T-cell (primary cell): ENCODE results near the gene MED17. TPM values are rescaled to one million over a fixed set of nuclear protein-coding genes. Genes with fewer than 3 reads are reported as not detected.

Experiments used
- ATAC-seq, 4 experiments: fragments of 200-7000 bp in 3 of 4; fragments of 150-1000 bp in 1 of 4; cut with Tn5 transposase; replicated peaks in 1 of 4; 1 replicate in 3 of 4; 2 replicates in 1 of 4; pipeline ENCODE4 v1.10.0; 2021; ENCODE audit warnings: moderate library complexity in 3 of 4, mild to moderate bottlenecking in 2 of 4, moderate number of reproducible peaks in 1 of 4
- CTCF ChIA-PET, 2 donors: fragments of 300-600 bp; sonication (Branson Sonifier 250); formaldehyde crosslinking; loops; one replicate each; lab custom pipeline; 2022; ENCODE audit warnings: antibody characterized with exemption in 2 of 2; lab: Charles Lee
- POLR2A ChIA-PET, 2 donors: fragments of 300-600 bp; sonication (Branson Sonifier 250); formaldehyde crosslinking; loops; one replicate each; lab custom pipeline; 2022; ENCODE audit warnings: antibody characterized with exemption in 2 of 2; lab: Charles Lee
- DNase-seq, 35 experiments: peaks; one replicate each; pipeline versions ENCODE4 v3.0.0 to v3.0.0-alpha.2; 2013 to 2023
- H3K27ac ChIP-seq: one replicate; pipeline ENCODE4 v1.5.1; 2013; ENCODE audit warnings: low read length
- H3K27me3 ChIP-seq, 2 experiments: replicated peaks in 1 of 2; 1 replicate in 1 of 2; 2 replicates in 1 of 2; pipeline versions ENCODE4 v1.6.1 to v1.7.0; 2013; ENCODE audit warnings: low read length in 1 of 2, mixed read lengths in 1 of 2; ENCODE audit not compliant: control insufficient read depth in 2 of 2, insufficient read depth in 2 of 2; ENCODE audit errors: extremely low read depth in 1 of 2
- H3K36me3 ChIP-seq, 2 donors: 1 replicate in 1 of 2; 2 replicates in 1 of 2; pipeline versions ENCODE4 v1.6.1 to v1.7.0; 2013; ENCODE audit warnings: low read length in 1 of 2; ENCODE audit not compliant: control insufficient read depth in 2 of 2, insufficient read depth in 1 of 2; ENCODE audit errors: extremely low read depth in 1 of 2
- H3K4me1 ChIP-seq, 2 experiments: 1 replicate in 1 of 2; 2 replicates in 1 of 2; pipeline versions ENCODE4 v1.6.1 to v1.7.0; 2013; ENCODE audit warnings: low read length in 2 of 2, mixed read lengths in 1 of 2; ENCODE audit not compliant: insufficient read depth in 2 of 2, control insufficient read depth in 1 of 2; ENCODE audit errors: extremely low read depth in 1 of 2
- H3K4me3 ChIP-seq, 2 donors: 1 replicate in 1 of 2; 2 replicates in 1 of 2; pipeline versions ENCODE4 v1.5.1 to v1.7.0; 2013; ENCODE audit warnings: mild to moderate bottlenecking in 2 of 2, low read length in 1 of 2, moderate library complexity in 1 of 2; ENCODE audit not compliant: control insufficient read depth in 1 of 2; ENCODE audit errors: extremely low read depth in 1 of 2
- H3K9me3 ChIP-seq: 2 replicates; pipeline ENCODE4 v1.7.0; 2013
- H3K27ac Mint-ChIP-seq, 2 donors: one replicate each; pipeline ENCODE4 v1.8.0; 2020 to 2021; ENCODE audit warnings: mild to moderate bottlenecking in 2 of 2, mixed read lengths in 2 of 2
- H3K27me3 Mint-ChIP-seq, 2 donors: one replicate each; pipeline ENCODE4 v1.8.0; 2021 to 2022; ENCODE audit warnings: mixed read lengths in 2 of 2
- H3K36me3 Mint-ChIP-seq: one replicate; pipeline ENCODE4 v1.8.0; 2021; ENCODE audit warnings: mixed read lengths
- H3K4me1 Mint-ChIP-seq, 3 donors: one replicate each; pipeline ENCODE4 v1.8.0; 2020 to 2022; ENCODE audit warnings: mixed read lengths in 3 of 3, mild to moderate bottlenecking in 1 of 3
- H3K4me3 Mint-ChIP-seq, 3 donors: one replicate each; pipeline ENCODE4 v1.8.0; 2020 to 2022; ENCODE audit warnings: mild to moderate bottlenecking in 3 of 3, mixed read lengths in 3 of 3, moderate library complexity in 3 of 3
- H3K9me3 Mint-ChIP-seq, 3 donors: one replicate each; pipeline ENCODE4 v1.8.0; 2020 to 2022; ENCODE audit warnings: mixed read lengths in 3 of 3
- WGBS: methylation state at CpG from one replicate; pipeline ENCODE4 v1.1.5; 2013; ENCODE audit warnings: missing lambda C conversion rate; ENCODE audit not compliant: insufficient coverage; 5-methylcytosine and 5-hydroxymethylcytosine counted together
- total RNA-seq, 35 experiments: library from RNA in 6 of 35; stranded (reverse) in 6 of 35; fragments of 120-200 nt in 1 of 35; gene quantifications; one replicate each; pipeline versions ENCODE4 v1.2.1 to v1.2.4 and lab custom pipeline; 2013 to 2026

Gene MED17
- total RNA-seq, 5 donors from 2014 or later (not counting 1 experiment from before 2014, with no cell fraction given): 64.1 to 71.7 (median 67.1) TPM

DNA sequence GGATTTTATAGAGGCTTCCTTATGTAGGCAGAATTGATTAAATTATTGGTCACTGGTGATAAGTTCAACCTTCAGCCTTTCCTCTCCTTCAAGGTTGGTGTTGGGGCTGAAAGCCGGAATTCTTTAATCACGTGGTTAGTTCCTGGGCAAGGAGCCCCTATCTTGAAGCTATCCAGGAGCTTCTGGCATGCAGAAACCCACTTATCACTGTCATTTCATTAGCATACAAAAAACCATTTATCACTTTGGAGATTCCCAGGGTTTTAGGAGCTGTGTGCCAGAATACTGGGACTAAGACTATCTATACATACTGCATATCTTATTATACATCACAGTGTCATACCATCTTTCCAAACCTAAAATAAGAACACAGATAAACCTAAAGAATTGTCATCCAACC lies 18.5 kb upstream of the MED17 start:
- no CpG with 5 or more reads among the region's 2 CpGs for WGBS
- H3K27ac Mint-ChIP-seq: no peak overlapping the region
- no peaks in the 10 kb centered on the region for H3K27me3 Mint-ChIP-seq
- Histone ChIP-seq H3K27me3 (no peaks in the 10 kb centered on the region), H3K27ac (no peak overlapping the region), H3K9me3 (no peaks in the 10 kb centered on the region), H3K36me3 (peaks cover 0 to 14% of the 10 kb centered on the region in 2 donors), H3K4me1 (no peaks in the 10 kb centered on the region), H3K4me3 (no peak overlapping the region)
- ChIA-PET CTCF (interaction anchor here in 1 of 2 donors (0.6 kb wide), 1 partner anchor 10 kb away, joined by 4 read pairs; no protein-coding TSS in a partner anchor), POLR2A (interaction anchor here in 1 of 2 donors (0.5 kb wide), 1 partner anchor 15 kb away, joined by 3 read pairs; no protein-coding TSS in a partner anchor)
- peaks cover 18% of the 10 kb centered on the region for H3K36me3 Mint-ChIP-seq
- no peak for ATAC-seq
- H3K9me3 Mint-ChIP-seq: peaks cover 0 to 2% (median 0%) of the 10 kb centered on the region in 3 donors
- DNase-seq: no peak
- H3K4me3 Mint-ChIP-seq: no peak overlapping the region
- no peaks in the 10 kb centered on the region for H3K4me1 Mint-ChIP-seq

DNA sequence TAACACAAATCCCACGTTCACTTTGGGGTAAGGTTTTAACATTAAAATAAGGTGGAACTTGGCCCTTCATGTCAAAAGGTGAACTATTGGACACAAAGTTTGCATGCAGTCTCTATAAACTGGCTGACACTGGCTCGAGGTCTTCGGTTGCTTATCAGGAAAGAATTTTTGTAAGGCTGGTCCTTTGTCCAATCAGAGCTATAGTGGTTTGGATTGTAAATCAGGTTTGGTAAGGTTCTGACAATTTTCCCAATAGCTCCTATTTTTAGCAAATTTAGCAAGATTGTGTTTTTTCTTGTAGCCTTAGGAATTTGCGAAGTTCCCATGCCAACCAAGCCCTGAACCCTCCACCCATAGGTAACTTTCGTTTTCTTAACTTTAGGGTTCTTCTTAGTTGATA lies 17.6 kb upstream of the MED17 start:
- no peaks in the 10 kb centered on the region for H3K4me1 Mint-ChIP-seq
- CTCF ChIA-PET: no interaction called here
- POLR2A ChIA-PET: interaction anchor here in 1 of 2 donors (0.6 kb wide), 1 partner anchor 14 kb away, joined by 3 read pairs; no protein-coding TSS in a partner anchor

DNA sequence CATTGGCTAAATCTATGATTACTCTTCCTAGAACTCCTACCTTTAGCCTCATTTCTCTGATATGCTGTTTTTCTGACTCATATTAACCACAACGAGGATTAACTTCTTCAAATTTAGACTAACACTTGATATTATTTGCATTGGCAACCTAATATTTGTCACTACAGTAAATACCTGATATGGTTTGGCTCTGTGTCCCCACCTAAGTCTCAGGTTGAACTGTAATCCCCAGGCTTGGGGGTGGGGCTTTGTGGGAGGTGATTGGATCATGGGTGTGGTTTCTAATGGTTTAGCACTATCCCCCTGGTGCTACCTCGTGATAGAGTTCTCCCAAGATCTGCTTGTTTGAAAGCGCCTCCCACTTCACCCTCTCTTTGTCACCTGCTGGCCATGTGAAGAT lies 17.1 kb upstream of the MED17 start:
- Histone ChIP-seq H3K27ac (no peak overlapping the region), H3K4me3 (no peak overlapping the region), H3K27me3 (no peaks in the 10 kb centered on the region), H3K4me1 (no peaks in the 10 kb centered on the region), H3K9me3 (no peaks in the 10 kb centered on the region), H3K36me3 (peaks cover 0 to 8% of the 10 kb centered on the region in 2 donors)
- Mint-ChIP-seq H3K27me3 (no peaks in the 10 kb centered on the region), H3K36me3 (peaks cover 19% of the 10 kb centered on the region), H3K4me1 (no peaks in the 10 kb centered on the region), H3K9me3 (peaks cover 0 to 2% (median 0%) of the 10 kb centered on the region in 3 donors), H3K4me3 (no peak overlapping the region), H3K27ac (no peak overlapping the region)
- DNase-seq: no peak
- ChIA-PET CTCF (no interaction called here), POLR2A (interaction anchor here (0.6 kb wide), 2 partner anchors 14 to 25 kb away, joined by 3 to 4 read pairs; partner anchors contain the start of genes C11orf54 (in 1 of the 2) and TAF1D (in 1 of the 2))
- WGBS: no CpG with 5 or more reads among the region's 3 CpGs
- no peak for ATAC-seq

More for the DNA sequence above, 17.6 kb upstream of the MED17 start:
- Mint-ChIP-seq H3K9me3 (peaks cover 0 to 2% (median 0%) of the 10 kb centered on the region in 3 donors), H3K36me3 (peaks cover 16% of the 10 kb centered on the region), H3K27ac (no peak overlapping the region), H3K27me3 (no peaks in the 10 kb centered on the region), H3K4me3 (no peak overlapping the region)
- DNase-seq: no peak
- ATAC-seq: no peak
- Histone ChIP-seq H3K4me1 (no peaks in the 10 kb centered on the region), H3K9me3 (no peaks in the 10 kb centered on the region), H3K27ac (no peak overlapping the region), H3K4me3 (no peak overlapping the region), H3K27me3 (no peaks in the 10 kb centered on the region), H3K36me3 (peaks cover 0 to 10% of the 10 kb centered on the region in 2 donors)
- 83% methylated on average over 1 of the region's 5 CpGs for WGBS

DNA sequence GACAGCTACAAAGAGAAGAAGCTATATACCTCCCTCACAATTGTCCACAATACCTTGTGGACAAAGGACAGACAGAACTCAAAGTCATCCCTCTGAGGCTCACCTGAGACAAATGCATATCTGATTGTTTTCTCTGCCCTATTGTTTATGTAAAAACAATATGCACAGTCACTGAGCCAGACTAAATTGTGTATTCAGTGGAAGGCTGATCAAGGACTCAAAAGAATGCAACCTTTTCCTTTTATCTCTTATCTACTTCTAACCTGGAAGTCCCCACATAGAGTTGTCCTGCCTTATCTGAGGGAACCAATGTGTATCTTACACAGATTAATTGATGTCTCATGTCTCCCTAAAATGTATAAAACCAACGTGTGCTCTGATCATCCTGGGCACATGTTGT lies 13.9 kb upstream of the MED17 start:
- CTCF ChIA-PET: interaction anchor here in 1 of 2 donors (1.5 kb wide), 1 partner anchor 10 kb away, joined by 3 read pairs; no protein-coding TSS in a partner anchor
- peaks cover 6% of the 10 kb centered on the region for H3K36me3 Mint-ChIP-seq
- no peaks in the 10 kb centered on the region for H3K27me3 Mint-ChIP-seq
- Histone ChIP-seq H3K4me1 (no peaks in the 10 kb centered on the region), H3K4me3 (no peak overlapping the region), H3K9me3 (no peaks in the 10 kb centered on the region), H3K27me3 (no peaks in the 10 kb centered on the region), H3K27ac (no peak overlapping the region), H3K36me3 (peaks cover 0 to 3% of the 10 kb centered on the region in 2 donors)
- POLR2A ChIA-PET: no interaction called here
- ATAC-seq (no peak), DNase-seq (no peak)
- WGBS: 69% methylated on average over 1 of the region's 1 CpG
- H3K4me1 Mint-ChIP-seq: no peaks in the 10 kb centered on the region
- peaks cover 0 to 2% (median 0%) of the 10 kb centered on the region in 3 donors for H3K9me3 Mint-ChIP-seq
- no peak overlapping the region for H3K4me3 Mint-ChIP-seq
- no peak overlapping the region for H3K27ac Mint-ChIP-seq

DNA sequence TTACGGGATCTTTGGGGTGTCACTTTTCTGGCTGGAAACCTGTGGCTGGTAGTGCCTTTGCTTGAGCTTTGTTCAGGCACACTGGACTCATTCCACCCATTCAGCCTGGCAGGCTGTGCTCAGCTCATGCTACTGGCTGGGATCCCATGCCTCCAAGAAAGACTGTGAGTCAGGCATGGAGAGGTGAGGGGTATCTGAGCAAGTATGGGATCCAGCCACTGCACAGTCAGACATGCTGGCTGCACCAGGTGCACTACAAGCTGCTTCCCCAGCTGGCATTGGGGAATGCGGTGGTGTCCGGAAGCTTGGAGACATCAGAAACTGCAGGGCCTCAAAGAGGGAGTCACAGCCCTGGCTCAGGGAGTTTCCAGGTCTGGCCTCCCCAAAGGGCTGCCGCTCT lies 12.0 kb upstream of the MED17 start:
- Histone ChIP-seq H3K4me3 (no peak overlapping the region), H3K4me1 (no peaks in the 10 kb centered on the region), H3K36me3 (peaks cover 0 to 3% of the 10 kb centered on the region in 2 donors), H3K9me3 (no peaks in the 10 kb centered on the region), H3K27me3 (no peaks in the 10 kb centered on the region), H3K27ac (no peak overlapping the region)
- H3K36me3 Mint-ChIP-seq: peaks cover 4% of the 10 kb centered on the region
- no peak overlapping the region for H3K27ac Mint-ChIP-seq
- no peak for DNase-seq
- no peak overlapping the region for H3K4me3 Mint-ChIP-seq
- no peaks in the 10 kb centered on the region for H3K9me3 Mint-ChIP-seq
- 97% methylated on average over 3 of the region's 4 CpGs for WGBS
- POLR2A ChIA-PET: no interaction called here
- CTCF ChIA-PET: no interaction called here
- no peaks in the 10 kb centered on the region for H3K4me1 Mint-ChIP-seq
- no peaks in the 10 kb centered on the region for H3K27me3 Mint-ChIP-seq
- no peak for ATAC-seq

DNA sequence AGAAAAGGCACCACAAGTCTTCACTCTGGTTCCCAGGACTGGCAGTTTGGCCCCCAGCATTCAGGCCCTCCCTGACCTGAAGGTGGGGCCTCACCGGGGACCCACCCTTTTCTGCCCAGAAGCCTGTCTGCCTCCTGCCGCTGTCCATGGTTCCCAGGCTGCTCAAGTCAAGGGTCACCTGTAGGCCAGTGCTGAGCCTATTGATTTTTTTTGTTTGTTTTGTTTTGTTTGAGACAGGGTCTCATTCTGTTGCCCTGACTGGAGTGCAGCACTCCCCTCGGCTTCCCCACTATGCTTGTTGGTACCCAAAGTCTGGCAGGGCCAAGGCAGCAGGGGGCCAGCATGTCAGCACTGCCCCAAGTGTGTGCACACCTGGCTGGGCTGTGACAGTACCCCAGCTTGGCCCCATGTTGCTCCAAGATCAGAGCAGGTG lies 11.0 kb upstream of the MED17 start:
- ATAC-seq (no peak), DNase-seq (no peak)
- H3K4me3 ChIP-seq: no peak overlapping the region
- 100% methylated on average over 3 of the region's 3 CpGs for WGBS
- H3K27ac ChIP-seq: no peak overlapping the region
- H3K36me3 ChIP-seq: peaks cover 0 to 3% of the 10 kb centered on the region in 2 donors
- H3K27me3 Mint-ChIP-seq: no peaks in the 10 kb centered on the region
- no peak overlapping the region for H3K27ac Mint-ChIP-seq
- POLR2A ChIA-PET: no interaction called here
- no peaks in the 10 kb centered on the region for H3K9me3 Mint-ChIP-seq
- peaks cover 4% of the 10 kb centered on the region for H3K36me3 Mint-ChIP-seq
- H3K27me3 ChIP-seq: no peaks in the 10 kb centered on the region
- H3K4me1 ChIP-seq: no peaks in the 10 kb centered on the region
- no peaks in the 10 kb centered on the region for H3K9me3 ChIP-seq
- CTCF ChIA-PET: no interaction called here
- no peak overlapping the region for H3K4me3 Mint-ChIP-seq
- no peaks in the 10 kb centered on the region for H3K4me1 Mint-ChIP-seq
